HG03457 (cell line): ENCODE results near the gene UBN1.
"Not testable (repeated sequence)": the region's sequence is repeated elsewhere in the genome, so short reads cannot be mapped to it uniquely, and the experiment has no call there.

Source experiments
- ATAC-seq: cut with Tn5 transposase; IDR thresholded peaks from one replicate; pipeline ENCODE4 v1.9.1; 2021; ENCODE audit warnings: moderate number of reproducible peaks; ENCODE audit not compliant: unreplicated experiment

Gene UBN1

DNA sequence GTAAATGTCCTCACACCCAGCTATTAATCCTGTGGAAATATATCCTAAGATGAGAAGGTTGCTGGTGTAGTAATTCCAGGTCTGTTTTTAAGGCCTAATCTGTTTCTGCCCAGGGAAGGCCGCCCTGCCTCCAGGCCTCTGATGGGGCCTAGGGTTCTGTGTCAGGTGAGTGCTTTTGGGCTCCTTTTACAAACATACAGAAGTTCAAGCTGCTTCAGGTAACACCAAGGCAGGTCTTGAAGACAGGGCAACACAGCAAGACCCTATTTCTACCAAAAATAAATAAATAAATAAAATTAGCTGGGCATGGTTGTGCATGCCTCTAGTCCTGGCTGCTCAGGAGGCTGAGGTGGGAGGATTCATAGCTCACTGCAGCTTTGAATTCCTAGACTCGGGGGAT, 80.4 kb downstream of the UBN1 start:
- no peak for ATAC-seq

DNA sequence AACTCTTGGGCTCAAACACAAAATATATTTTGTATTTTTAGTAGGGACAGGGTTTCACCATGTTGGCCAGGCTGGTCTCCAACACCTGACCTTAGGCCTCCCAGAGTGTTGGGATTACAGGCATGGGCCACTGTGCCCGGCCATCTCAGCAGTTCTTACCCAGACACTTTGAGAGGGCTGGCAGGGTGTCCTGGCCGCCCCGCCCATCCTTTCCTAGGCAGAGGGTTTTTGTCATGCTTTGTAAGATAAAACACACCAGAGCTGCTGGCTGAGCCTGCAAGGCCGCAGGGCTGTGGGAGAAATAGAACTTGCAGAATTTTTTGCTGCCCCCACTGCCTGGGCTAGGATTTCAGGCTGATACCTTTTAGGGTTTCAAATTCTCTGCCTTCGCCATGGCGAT, 80.9 kb downstream of the UBN1 start:
- ATAC-seq = no peak

DNA sequence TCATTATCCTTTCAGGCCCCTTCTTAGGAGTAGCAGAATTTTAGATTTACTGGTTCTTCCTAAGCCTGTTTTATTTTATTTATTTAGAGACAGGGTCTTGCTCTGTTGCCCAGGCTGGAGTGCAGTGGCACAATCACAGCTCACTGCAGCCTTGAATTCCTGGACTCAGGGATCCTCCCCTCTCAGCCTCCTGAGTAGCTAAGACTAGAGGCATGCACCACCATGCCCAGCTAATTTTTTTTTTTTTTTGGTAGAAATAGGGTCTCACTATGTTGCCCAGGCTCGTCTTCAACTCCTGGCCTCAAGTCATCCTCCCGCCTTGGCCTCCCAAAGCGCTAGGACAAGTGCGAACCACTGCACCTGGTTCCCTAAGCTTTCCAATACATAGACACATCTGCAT, 82.3 kb downstream of the UBN1 start:
- not testable (repeated sequence) for ATAC-seq

DNA sequence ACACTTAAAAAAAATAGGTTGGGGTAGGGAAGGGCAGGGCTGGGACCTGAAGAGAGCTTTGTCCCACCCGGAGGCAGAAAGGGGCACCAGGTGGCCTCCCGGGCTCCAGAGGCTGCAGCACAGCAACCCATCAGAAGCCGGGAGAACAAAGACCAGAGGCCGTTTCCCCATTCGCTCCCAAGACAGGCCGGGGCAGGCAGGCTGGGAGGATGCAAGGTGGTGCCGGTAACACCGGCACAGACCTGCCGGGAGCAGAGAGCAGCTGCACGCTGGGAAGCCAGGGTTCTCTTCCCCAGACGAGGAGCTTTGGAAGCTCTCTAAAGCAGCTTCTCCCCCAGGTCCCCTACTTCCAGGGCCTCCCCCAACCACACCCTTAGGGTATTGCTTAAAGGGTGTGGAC, 84.1 kb downstream of the UBN1 start:
- ATAC-seq = no peak
